LNCAP (cell line): ENCODE results near the gene EVA1B.

Source experiments
- CTCF ChIP-seq: fragments of 450-650 bp; IDR thresholded peaks from 2 replicates; pipeline ENCODE4 v1.5.1; 2017; ENCODE audit warnings: mild to moderate bottlenecking

The EVA1B gene

GRCh38 chr1:36351227-36351977 is 28.0 kb upstream of the EVA1B start:
- no peak for TF ChIP-seq CTCF

GRCh38 chr1:36350659-36351226 is 27.3 kb upstream of the EVA1B start:
- TF ChIP-seq CTCF: no peak

GRCh38 chr1:36349839-36350238 is 26.4 kb upstream of the EVA1B start:
- TF ChIP-seq CTCF: no peak

GRCh38 chr1:36349241-36349671 is 25.8 kb upstream of the EVA1B start:
- TF ChIP-seq CTCF: no peak

GRCh38 chr1:36346741-36347370 is 23.4 kb upstream of the EVA1B start:
- TF ChIP-seq CTCF: no peak

GRCh38 chr1:36345353-36345752 is 21.9 kb upstream of the EVA1B start:
- TF ChIP-seq CTCF: no peak

- no peak for TF ChIP-seq CTCF
Observed at GRCh38 chr1:36344395-36344680, 20.9 kb upstream of the EVA1B start.
